ENCODE measurements around the gene TMEM150B. TPM values are rescaled to one million over a fixed set of nuclear protein-coding genes. Genes with fewer than 3 reads are reported as not detected.
"Not testable (repeated sequence)": the region's sequence is repeated elsewhere in the genome, so short reads cannot be mapped to it uniquely, and the experiment has no call there.

TMEM150B gene
- total and polyA plus RNA-seq, 8 donors, result 0.18 to 15.8 (median 1.1) TPM; not detected in 2

GRCh38 chr19:55336101-55336500, 11.0 kb upstream of the TMEM150B start:
- intact Hi-C loops (cut with DNase I; ENCODE audit: low total_unique reads), result no loop called here
- TF ChIP-seq EP300 (IDR thresholded peaks at IDR 0.05) (no peak), POLR2AphosphoS5 (IDR thresholded peaks at IDR 0.05) (no peak), POLR2A (IDR thresholded peaks at IDR 0.05) (no peak), CTCF (IDR thresholded peaks at IDR 0.05) (no peak)
- no peak overlapping the region for H3K27ac ChIP-seq
- peaks cover 11 to 25% (median 22%) of the 10 kb centered on the region in 4 donors for H3K4me1 ChIP-seq
- H3K4me3 ChIP-seq, result no peak overlapping the region
- WGBS, 5 donors, result 77 to 80% (median 79%) methylated on average over 7 of the region's 7 CpGs
- peaks cover 0 to 26% (median 0%) of the 10 kb centered on the region in 3 donors for H3K27me3 ChIP-seq
- no peaks in the 10 kb centered on the region for H3K9me3 ChIP-seq
- no peak for DNase-seq
- no peaks in the 10 kb centered on the region for H3K36me3 ChIP-seq

GRCh38 chr19:55333870-55334269, 8.7 kb upstream of the TMEM150B start:
- Histone ChIP-seq H3K9me3 (no peaks in the 10 kb centered on the region), H3K4me1 (peaks cover 0 to 8% (median 6%) of the 10 kb centered on the region in 4 donors), H3K27me3 (peaks cover 0 to 29% (median 0%) of the 10 kb centered on the region in 3 donors), H3K36me3 (no peaks in the 10 kb centered on the region), H3K27ac (no peak overlapping the region), H3K4me3 (no peak overlapping the region)
- TF ChIP-seq POLR2AphosphoS5 (IDR thresholded peaks at IDR 0.05) (no peak), EP300 (IDR thresholded peaks at IDR 0.05) (no peak), POLR2A (IDR thresholded peaks at IDR 0.05) (no peak), CTCF (IDR thresholded peaks at IDR 0.05) (no peak)
- intact Hi-C loops (cut with DNase I; ENCODE audit: low total_unique reads), result no loop called here
- DNase-seq, result peak; percentile 60 to 83
- WGBS, 5 donors, result 54 to 68% (median 62%) methylated on average over 11 of the region's 11 CpGs

GRCh38 chr19:55329791-55330190, 4.7 kb upstream of the TMEM150B start:
- DNase-seq; H3K9me3 ChIP-seq; H3K4me3 ChIP-seq; H3K27ac ChIP-seq; H3K4me1 ChIP-seq; H3K36me3 ChIP-seq; intact Hi-C loops (cut with DNase I; ENCODE audit: low total_unique reads): not testable (repeated sequence)
- peaks cover 0 to 25% (median 0%) of the 10 kb centered on the region in 3 donors for H3K27me3 ChIP-seq
- 82 to 90% (median 88%) methylated on average over 6 of the region's 6 CpGs for WGBS, 5 donors

GRCh38 chr19:55328774-55329318, 3.7 kb upstream of the TMEM150B start:
- WGBS, 5 donors, result 75 to 88% (median 79%) methylated on average over 4 of the region's 4 CpGs
- H3K36me3 ChIP-seq; H3K27ac ChIP-seq; H3K9me3 ChIP-seq; H3K4me1 ChIP-seq; H3K4me3 ChIP-seq; intact Hi-C loops (cut with DNase I; ENCODE audit: low total_unique reads): not testable (repeated sequence)
- peaks cover 0 to 15% (median 0%) of the 10 kb centered on the region in 3 donors for H3K27me3 ChIP-seq
- DNase-seq, result peak in 1 of 2 donors; percentile 3

- H3K4me3 ChIP-seq, result no peak overlapping the region
- peak overlapping the region in 1 of 5 donors; percentile 51 for H3K27ac ChIP-seq
- peaks cover 0 to 25% (median 3%) of the 10 kb centered on the region in 3 donors for H3K27me3 ChIP-seq
- H3K36me3 ChIP-seq, result no peaks in the 10 kb centered on the region
- intact Hi-C loops (cut with DNase I; ENCODE audit: low total_unique reads), result no loop called here
- DNase-seq, result peak in 1 of 2 donors; percentile 1
- no peak for TF ChIP-seq EP300 (IDR thresholded peaks at IDR 0.05)
- TF ChIP-seq CTCF (IDR thresholded peaks at IDR 0.05), result no peak
- no peak for TF ChIP-seq POLR2AphosphoS5 (IDR thresholded peaks at IDR 0.05)
- no peak for TF ChIP-seq POLR2A (IDR thresholded peaks at IDR 0.05)
- H3K4me1 ChIP-seq, result peaks cover 0 to 20% (median 0%) of the 10 kb centered on the region in 4 donors
- H3K9me3 ChIP-seq, result no peaks in the 10 kb centered on the region
- 77 to 90% (median 84%) methylated on average over 6 of the region's 6 CpGs for WGBS, 5 donors
Observed at GRCh38 chr19:55324662-55325061, 479 bp downstream of the TMEM150B start.
